GM18951 (cell line): ENCODE measurements around the gene KRT9.
"Not testable (repeated sequence)": the region's sequence is repeated elsewhere in the genome, so short reads cannot be mapped to it uniquely, and the experiment has no call there.

Experiments
- POLR2A ChIP-seq: IDR thresholded peaks from 4 replicates; pipeline ENCODE4 v1.6.1; 2011; ENCODE audit warnings: mild to moderate bottlenecking; ENCODE audit not compliant: insufficient read length, insufficient read depth; ENCODE audit errors: extremely low read depth
- in situ Hi-C: fragments of 300-500 bp; cut with MboI; formaldehyde crosslinking; loops from one replicate; pipeline ENCODE4 v1.12.0; 2022; ENCODE audit warnings: low sequenced_read_pairs, mixed read lengths, inconsistent platforms; ENCODE audit not compliant: unreplicated experiment

Gene KRT9

DNA sequence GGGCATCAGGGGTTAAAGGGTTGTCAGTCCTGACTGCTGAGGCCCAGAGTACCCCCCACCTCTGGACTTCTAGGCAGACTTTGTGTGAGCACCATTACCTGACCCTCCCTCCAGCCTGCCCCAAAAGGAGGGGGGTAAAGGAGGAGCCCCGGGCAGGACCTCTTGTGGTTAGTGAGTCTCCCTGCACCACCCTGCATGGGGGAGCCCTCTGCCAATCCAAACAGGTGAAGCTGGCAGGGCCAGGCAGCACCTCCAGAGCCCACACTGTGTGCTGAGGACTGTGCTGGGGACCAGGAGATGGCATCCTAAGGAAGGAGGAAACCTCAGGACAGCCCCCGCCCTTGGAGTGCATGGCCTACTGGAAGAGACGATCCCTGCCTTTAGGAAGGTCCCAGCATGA is 17.4 kb upstream of the KRT9 start:
- in situ Hi-C loops, result no loop called here
- no peak for TF ChIP-seq POLR2A

DNA sequence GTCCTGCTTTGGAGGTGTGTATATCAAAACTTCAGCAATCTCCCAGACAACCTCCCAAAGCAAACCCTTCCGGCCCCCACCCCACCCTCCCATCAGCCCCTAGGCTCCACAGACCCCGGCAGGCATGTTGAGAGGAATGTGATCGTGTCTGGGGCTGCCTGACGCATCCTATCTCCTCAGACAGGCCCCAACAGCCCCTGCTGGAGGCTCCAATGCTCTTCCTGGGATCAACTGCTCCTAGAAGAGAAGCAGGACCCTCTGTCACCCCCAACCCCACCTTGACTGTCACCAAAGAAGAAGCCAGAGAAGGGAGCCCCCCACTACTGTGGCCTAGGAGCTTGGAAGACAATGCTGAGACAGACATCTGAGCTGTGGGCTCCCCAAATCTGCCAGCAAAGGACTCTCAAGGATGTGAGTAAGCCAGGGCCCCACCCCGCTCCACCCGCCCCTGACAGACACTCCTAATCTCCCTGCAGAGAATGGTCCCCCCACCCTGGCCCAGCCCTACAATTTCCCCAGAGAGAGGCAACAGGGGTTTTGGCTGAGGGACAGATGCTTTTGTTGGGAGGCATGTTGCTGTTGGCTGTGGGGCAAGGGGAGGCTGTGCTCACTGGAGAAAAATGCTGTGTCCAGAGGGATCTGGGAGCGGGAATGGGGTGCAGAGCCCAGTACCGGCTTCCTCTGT is 16.4 kb upstream of the KRT9 start:
- in situ Hi-C loops, result no loop called here
- TF ChIP-seq POLR2A, result no peak

DNA sequence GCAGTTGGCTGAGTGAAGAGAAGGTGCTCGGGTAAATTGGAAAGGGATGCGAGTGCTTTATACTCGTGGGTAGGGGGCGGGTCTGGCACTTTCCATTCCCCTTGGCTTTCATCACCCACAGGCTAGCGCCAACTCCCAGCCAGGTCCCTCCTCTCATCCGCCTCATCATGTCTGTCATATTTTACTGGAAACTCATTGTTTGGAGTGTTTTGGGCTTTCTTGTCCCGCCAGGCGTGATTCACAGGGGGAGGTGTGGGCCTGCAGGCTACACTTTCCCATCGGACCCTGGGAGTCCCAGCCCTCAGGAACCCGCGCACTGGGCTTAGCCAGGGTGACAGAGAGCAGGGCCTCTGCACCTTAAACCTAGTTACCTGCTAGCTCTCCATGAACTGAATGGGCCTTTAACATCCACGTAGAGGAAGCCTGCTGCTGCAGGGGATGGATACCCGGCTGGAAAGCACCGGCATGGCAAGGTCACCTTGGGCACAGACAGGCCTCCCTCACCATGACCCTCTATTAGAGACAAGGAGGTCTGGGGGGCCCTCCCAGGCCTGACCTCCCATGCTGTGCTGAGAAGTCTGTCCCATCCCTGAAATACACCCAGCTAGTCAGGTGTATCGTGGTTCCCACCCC is 15.1 kb upstream of the KRT9 start, which contains the start of gene KRT14:
TSS of gene KRT14 (minus strand) at position 33 of the 633 bp plus-strand sequence. CDS start 61 bp downstream, outside the sequence.
- no peak for TF ChIP-seq POLR2A
- in situ Hi-C loops, result no loop called here

DNA sequence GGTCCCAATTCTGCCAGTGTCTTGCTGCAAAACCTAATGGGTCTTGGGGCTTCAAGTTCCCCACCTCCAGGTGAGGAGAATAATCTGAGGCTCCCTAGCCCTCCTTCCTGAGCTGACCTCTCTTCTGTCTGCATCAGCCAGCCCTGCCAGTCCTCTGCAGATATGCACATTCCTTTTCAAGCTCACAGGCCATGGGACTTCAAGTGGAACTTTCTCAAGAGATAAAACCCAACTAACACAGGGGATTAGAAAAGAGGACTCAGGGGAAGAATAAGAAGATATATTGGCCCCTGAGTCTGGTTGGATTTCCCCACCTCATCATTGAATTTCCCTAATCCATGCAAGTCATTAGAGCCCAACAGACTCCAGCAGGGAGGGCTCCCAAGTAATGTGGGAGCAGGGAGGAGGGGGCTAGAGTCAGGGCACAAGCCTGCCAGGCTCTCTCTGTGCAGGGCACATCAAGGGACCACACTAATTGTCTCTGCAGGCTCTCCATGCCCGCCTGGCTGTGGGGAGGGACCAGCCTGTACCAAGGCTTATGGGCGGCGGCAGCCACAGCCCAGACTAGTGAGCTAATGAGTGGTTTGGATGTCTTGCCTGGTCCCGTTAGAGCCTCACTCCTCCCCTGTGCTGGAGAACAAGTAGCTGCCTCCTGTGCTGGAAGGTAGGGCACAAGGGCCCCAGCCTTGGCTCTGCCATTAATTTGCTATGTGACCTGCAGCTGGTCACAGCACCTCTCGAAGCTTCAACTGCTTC is 13.6 kb upstream of the KRT9 start:
- TF ChIP-seq POLR2A, result no peak
- in situ Hi-C loops, result no loop called here

DNA sequence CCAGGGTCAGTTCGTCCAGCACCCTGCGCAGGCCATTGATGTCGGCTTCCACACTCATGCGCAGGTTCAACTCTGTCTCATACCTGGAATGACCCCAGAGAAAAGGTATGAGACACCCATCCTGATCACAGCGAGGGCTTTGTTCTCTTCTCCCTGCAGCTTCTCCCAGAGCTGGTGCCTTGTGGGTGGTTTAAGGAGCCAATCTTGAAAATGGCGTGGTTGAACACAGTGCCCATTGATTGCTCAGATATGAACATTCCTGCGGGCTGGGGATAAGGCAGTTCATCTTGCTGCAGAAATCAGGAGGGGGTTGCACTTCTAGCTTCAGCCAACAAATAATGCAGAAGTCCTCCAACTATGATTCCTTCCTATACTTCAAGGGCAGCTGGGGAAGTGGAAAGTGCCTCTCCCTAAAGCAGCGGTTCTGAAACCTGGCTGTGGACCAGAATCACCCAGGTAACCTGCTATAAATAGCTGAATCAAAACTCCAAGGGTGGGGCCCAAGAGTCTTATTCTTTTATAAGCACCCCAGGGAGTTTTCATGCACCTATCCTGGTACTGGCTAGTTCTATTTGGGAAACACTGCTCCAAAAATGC is 12.6 kb upstream of the KRT9 start:
- in situ Hi-C loops, result not testable (repeated sequence)

GRCh38 chr17:41583137-41584127 is 11.6 kb upstream of the KRT9 start:
- no peak for TF ChIP-seq POLR2A

DNA sequence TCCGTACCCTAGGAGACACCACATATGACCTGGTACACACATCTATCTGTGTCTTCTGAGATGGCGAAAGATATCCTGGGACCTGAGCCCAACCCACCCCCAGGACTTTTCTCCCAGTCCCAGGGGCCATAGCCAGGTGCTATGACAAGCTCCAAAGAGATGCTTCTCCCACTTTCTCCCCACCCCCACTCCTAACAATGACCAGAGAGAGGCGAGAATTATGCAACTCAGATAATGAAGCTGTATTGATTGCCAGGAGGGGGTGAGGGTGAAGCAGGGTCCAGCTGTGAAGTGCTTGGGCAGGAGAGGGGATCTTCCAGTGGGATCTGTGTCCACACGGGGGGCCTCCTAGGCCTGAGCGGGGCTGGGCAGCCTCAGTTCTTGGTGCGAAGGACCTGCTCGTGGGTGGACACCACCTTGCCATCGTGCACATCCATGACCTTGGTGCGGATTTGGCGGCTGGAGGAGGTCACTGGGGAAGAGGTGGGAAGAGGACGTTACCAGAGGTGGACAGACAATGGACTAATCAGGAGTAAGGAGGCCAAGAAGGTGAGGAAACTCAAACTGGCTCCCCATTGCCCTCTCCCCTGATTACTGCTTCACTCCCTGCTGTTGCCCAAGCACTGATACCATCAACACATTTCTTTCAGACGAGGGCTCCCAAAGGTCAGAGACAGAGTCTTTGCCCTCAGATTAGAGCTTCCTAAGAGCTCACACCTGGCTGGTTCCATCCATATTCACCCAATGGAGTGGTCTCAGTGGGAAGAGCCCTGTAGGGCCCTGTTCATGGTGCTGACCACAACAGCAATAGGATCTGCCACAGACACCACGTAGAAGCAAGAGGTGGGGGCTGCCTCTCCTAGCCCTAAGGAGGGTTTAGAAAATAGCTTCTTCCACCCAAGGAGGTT is 10.5 kb upstream of the KRT9 start:
- in situ Hi-C loops, result not testable (repeated sequence)

More at GRCh38 chr17:41583137-41584127, 11.6 kb upstream of the KRT9 start:
- in situ Hi-C loops, result no loop called here

DNA sequence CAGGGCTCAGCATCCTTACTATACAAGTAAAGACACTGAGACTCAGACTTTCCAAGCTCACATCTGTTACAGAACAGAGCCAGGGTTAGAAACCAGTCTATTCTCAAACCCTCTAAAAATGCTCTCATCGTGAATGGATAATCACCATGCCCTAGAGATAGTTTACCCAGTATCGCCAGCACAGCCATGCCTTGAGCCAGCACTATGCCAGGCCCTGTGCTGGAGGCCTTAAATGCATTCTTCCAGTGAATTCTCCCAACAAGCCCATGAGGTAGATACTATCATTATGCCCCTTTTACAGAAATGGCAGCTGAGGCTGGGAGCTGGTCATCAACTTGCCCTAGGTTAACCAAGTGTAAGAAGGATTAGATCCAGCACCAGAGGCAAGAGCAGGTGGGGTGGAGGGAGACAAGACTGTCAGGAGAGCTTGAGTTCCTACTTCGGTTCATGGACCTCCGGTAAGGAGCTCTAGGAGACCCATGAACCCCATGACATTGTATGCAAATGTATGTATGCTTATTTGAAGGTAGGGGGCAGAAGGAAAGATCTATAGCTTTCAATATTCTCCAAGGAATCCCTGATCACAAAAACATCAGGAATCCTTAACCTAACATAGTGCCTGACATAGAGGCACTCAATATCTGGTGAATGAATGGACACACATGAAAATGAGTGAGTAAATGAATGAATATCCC is 9.7 kb upstream of the KRT9 start:
- in situ Hi-C loops, result no loop called here
- TF ChIP-seq POLR2A, result no peak

DNA sequence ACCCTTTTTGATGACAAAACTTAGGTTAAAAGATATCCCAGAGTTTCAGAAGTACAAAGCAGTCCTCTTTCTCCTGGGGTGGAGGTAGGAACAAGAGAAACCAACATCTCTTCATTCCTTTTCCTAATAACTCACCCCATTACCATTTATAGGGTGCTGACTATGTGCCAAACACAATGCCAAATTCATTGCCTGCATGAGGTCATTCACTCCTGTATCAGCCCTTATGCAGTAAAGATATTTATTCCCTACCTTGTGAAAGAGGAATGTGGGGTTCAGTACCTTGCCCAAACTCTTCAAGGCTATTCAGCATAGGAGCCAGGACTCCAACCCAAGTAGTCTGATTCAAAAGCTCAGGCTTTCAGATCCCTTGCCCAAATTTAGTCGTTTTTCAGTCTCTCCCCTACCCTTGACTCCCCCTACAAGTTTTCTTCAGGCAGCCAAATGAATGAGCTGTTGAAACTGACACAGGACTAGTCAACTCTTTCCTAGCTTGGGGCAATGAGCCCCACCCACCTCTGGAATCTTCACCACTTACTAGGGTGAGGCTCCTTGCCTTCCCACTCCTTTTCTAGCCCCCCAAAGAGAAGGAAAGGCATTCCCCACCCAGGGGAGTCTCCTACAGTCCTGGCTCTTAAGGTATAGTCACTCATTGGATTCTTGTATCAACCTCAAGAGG is 9.0 kb upstream of the KRT9 start:
- in situ Hi-C loops, result no loop called here
- TF ChIP-seq POLR2A, result no peak

GRCh38 chr17:41580244-41580575 is 8.4 kb upstream of the KRT9 start:
- in situ Hi-C loops, result no loop called here
- no peak for TF ChIP-seq POLR2A
